ENCODE results near the gene RSPH9. TPM values are rescaled to one million over a fixed set of nuclear protein-coding genes. Genes with fewer than 3 reads are reported as not detected.

RSPH9 gene
- total RNA-seq, 4 donors from 2014 or later = 0.19 to 0.49 TPM; not detected in 2

- no peak for TF ChIP-seq CTCF (IDR thresholded peaks at IDR 0.05; ENCODE audit: low read depth)
Observed at GRCh38 chr6:43707269-43707668, 62.4 kb downstream of the RSPH9 start.

DNA sequence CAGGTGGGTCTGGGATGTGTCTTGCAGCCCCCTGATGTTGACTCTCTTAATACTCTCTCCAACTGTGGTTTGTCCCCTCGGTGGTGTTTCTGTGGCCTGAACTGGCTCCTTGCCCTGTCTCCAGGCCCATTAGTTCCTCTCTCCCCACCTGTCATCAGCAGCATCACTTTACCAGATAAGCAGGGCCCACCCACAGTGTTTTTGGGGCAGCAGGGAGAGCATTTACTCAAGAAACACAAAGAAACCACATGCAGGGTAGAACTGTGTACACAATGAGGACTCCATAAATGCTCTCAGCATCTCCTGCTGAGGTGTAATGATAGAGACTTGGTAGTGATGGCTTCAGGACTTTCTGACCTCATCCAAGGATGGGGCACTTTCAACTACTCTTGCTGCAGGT, 62.9 kb downstream of the RSPH9 start:
- no peak for TF ChIP-seq CTCF (IDR thresholded peaks at IDR 0.05; ENCODE audit: low read depth)

DNA sequence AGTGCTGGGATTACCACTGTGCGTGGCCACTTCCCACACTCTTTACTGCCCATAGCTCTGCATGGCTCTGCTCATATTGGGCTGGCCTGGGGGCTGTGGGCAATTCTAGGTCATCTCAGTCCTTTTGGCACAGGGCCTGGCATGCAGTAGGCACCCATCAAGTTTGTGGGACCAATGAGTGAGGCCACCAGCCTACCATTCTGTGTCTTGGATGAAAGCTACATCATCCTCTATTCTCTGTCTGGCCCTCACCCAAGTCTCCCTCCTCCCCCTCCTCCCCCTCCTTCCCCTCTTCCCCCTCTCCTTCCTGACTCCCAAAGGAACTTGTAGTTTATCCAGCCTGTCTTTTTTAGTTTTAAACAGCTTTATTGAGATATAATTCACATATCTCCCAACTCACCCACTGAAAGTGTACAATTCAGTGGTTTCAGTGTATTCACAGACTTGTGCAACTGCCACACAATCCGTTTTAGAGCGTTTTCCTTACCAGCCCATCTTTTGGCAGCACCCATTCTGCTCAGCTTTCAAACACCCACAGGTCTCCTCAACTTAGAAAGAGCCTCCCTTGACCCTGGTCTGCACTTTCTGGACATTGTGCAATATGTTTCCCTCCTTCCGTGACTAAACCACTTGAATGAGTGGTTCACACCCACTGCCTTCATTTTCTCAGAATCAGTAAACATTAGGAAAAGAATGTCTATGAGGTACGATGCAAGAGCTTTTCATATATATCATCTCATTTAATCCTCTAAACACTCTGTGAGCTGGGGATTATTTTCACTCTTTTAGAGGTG, 64.2 kb downstream of the RSPH9 start:
- TF ChIP-seq CTCF (IDR thresholded peaks at IDR 0.05; ENCODE audit: low read depth) = no peak

DNA sequence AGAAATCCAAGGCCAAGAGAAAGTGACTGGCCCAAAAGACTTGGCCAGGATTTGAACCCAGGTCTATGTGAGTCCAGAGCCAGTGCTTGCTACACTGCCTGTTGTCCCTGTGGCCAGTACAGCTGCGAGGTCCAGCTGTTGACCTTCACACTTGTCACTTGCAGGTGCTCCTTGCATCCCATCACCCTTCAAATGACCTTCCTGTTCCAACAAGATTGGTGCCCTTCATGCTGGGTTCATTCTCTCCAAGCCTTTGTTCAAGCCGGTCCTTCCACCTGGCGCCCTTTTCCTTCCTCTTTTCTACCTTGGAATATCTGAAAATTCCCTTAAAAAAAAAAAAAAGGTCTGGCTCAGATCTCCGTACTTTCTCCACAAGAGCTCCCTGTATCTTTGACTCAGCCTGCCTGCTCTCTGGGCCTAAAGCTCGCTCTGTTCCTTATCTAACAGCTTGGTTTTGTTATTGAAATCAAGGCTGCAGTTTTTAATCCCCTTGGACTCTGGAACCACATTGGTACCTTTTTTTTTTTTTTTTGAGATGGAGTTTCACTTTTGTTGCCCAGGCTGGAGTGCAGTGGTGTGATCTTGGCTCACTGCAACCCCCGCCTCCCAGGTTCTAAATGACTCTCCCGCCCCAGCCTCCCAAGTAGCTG, 64.9 kb downstream of the RSPH9 start:
- TF ChIP-seq CTCF (IDR thresholded peaks at IDR 0.05; ENCODE audit: low read depth) = no peak

DNA sequence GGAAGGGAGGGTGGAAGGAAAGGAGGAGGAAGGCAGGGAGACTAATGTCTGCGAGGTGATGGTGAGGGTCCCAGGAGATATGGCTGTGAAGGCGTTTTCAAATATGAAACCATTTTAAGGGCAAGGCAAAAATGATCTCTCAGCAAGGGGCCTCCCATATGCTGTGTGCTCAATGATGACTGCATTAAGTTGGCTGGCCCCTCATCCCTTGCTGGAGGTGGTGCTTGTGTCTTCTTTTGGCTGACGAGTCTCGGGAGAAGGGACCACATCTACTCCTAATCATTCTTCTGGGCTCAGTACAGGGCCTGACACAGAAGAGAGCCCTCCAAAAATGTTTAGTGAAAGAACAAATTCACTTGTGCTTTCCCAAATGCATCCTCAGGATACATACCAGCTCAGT, 65.7 kb downstream of the RSPH9 start:
- TF ChIP-seq CTCF (IDR thresholded peaks at IDR 0.05; ENCODE audit: low read depth) = no peak

DNA sequence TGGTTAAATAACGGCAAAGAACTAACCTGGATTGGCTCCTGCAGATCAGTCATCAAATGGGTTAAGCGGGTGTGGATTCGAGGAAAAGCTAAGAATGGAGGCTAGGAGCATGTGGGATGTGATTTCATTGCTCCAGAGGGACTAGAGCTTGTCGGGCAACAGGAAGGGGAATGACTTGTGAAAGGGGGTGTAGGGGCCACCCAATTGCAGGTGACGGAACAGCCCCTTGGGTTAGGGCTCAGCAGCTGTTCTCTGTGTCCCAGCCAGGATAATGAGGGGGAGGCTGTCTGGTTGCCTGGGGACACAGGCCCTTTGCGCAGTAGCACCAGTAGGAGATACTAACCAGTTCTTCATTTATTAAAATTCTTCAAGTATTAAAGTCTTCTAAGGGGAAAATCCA, 67.7 kb downstream of the RSPH9 start:
- no peak for TF ChIP-seq CTCF (IDR thresholded peaks at IDR 0.05; ENCODE audit: low read depth)

- no peak for TF ChIP-seq CTCF (IDR thresholded peaks at IDR 0.05; ENCODE audit: low read depth)
Observed at GRCh38 chr6:43713643-43714310, 68.9 kb downstream of the RSPH9 start.

Measured in subcutaneous adipose tissue (tissue), 4 donors.